GM12891 (cell line): Measurements from ENCODE around the gene MRPS21.
"Not testable (repeated sequence)": the region's sequence is repeated elsewhere in the genome, so short reads cannot be mapped to it uniquely, and the experiment has no call there.

Experiments
- POLR2A ChIP-seq: IDR thresholded peaks from 2 replicates; pipeline ENCODE4 v1.6.1; 2011; ENCODE audit warnings: low read depth, low read length, control low read depth
- POLR2AphosphoS5 ChIP-seq: IDR thresholded peaks from 2 replicates; pipeline ENCODE4 v1.6.1; 2011; ENCODE audit warnings: low read depth, low read length, control low read depth
- SPI1 ChIP-seq: IDR thresholded peaks from 2 replicates; pipeline ENCODE4 v1.6.1; 2011; ENCODE audit warnings: low read depth, low read length, control low read depth

GRCh38 chr1:150314691-150315090 lies 21.0 kb downstream of the MRPS21 start:
- TF ChIP-seq POLR2AphosphoS5, POLR2A, SPI1: not testable (repeated sequence)
